GM13976 (cell line): ENCODE results near the gene INO80.
A peak's percentile ranks its signal among the peaks of the same experiment; 100 is the strongest.

Experiments used
- DNase-seq: peaks from one replicate; pipeline ENCODE4 v3.0.0; 2012; ENCODE audit warnings: low spot score
- CTCF ChIP-seq: IDR thresholded peaks from 2 replicates; pipeline ENCODE4 v1.5.1; 2012; ENCODE audit warnings: borderline replicate concordance, mild to moderate bottlenecking; ENCODE audit not compliant: insufficient read depth; ENCODE audit errors: extremely low read depth, missing control alignments, control extremely low read depth
- in situ Hi-C: fragments of 300-500 bp; cut with MboI; formaldehyde crosslinking; loops from one replicate; pipeline ENCODE4 v1.12.0; 2022; ENCODE audit warnings: low sequenced_read_pairs, mixed read lengths, inconsistent platforms; ENCODE audit not compliant: unreplicated experiment

Gene INO80

GRCh38 chr15:41121951-41122350 lies 5.9 kb upstream of the INO80 start:
- in situ Hi-C loops = no loop called here
- DNase-seq = no peak

GRCh38 chr15:41116962-41117252 lies 827 bp upstream of the INO80 start:
- DNase-seq = no peak
- in situ Hi-C loops = no loop called here
- no peak for TF ChIP-seq CTCF

More at GRCh38 chr15:41121951-41122350, 5.9 kb upstream of the INO80 start:
- no peak for TF ChIP-seq CTCF

DNA sequence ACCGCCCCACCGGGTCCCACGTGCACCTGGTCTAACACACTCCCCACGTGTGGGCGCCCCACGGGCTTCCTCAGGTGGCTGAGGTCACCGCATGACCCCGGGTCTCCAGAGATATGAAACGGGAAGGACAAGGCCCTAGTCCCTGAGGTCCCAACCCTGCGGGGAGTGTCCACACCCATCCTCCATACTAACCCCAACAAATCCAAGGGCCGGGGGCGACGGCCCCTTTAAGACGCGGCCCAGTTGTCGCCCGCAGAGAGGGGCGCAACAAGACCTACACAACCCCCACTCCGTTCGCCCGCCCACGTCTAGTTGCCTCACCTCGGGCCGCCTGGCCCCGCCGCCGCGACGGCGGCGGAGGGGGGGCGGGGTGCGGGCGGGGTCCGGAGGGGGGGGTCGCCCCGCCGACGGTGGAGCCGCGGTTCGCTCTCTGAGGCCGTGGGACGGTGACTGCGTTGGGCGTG lies 396 bp downstream of the INO80 start:
- TF ChIP-seq CTCF = no peak
- in situ Hi-C loops = no loop called here

GRCh38 chr15:41115161-41115651 lies 874 bp downstream of the INO80 start:
- TF ChIP-seq CTCF = no peak
- in situ Hi-C loops = no loop called here
- peak; percentile 73 for DNase-seq

More for the DNA sequence above, 396 bp downstream of the INO80 start:
- DNase-seq = no peak

GRCh38 chr15:41106947-41107346 lies 9.1 kb downstream of the INO80 start:
- in situ Hi-C loops = no loop called here
- TF ChIP-seq CTCF = no peak
- no peak for DNase-seq

DNA sequence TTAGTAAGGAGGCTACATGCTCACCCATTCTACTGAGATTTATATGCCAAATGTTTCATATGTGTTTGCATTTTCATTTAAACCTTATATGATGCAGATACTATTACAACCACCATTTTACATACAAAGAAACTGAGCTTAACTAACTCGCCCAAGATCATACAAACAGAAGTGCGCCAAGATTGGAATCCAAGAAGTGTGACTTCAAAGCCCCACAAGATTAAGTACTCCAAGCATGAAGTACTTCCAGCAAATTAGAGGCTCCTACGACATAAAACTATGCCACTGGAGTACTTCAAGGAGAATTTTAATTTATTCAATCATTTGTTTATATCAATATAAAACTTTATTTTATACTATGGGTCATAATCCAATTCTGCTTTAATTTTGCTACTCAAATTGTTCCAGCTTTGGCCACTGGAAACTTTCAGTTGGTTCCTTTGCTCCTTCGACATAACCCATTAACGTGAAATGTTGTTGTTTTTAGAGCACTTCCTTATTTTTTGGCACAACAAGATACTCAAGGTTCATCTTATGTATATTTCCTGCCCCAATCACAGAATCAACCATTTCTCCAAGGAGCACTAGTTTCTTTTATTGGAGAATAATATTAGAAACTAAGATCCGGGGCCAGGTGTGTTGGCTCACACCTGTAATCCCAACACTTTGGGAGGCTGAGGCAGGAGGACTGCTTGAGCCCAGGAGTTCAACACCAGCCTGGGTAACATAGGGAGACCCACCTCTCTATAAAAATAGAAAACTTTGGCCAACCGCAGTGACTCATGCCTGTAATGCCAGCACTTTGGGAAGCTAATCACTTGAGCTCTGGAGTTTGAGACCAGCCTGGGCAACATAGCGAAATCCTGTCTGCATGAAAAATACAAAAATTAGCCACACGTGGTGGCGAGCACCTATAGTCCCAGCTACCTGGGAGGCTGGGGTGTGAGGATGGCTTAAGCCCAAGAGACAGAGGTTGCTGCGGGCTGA lies 10.4 kb downstream of the INO80 start:
- in situ Hi-C loops = no loop called here
- TF ChIP-seq CTCF = no peak
- DNase-seq = no peak

DNA sequence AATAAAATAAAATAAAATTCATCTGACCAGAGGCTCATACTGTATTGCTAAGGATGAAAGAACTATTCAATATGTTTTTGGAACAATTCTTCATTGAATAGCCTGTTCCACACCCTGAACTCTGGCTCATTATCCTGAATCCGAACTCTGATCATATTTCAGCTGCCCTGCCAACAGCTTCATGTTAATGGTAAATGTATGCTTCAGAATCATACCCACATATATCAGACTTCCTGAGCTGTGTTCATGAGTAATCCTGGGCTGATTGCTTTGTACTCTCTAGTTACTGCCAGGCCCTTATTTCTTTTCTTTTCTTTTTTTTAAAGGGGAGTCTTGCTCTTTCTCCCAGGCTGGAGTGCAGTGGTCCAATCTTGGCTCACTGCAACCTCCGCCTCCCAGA lies 11.8 kb downstream of the INO80 start:
- in situ Hi-C loops = no loop called here
- no peak for DNase-seq
- TF ChIP-seq CTCF = no peak
